ENCODE measurements around the gene ADGRD2.

GRCh38 chr9:124448019-124448418 is 2.2 kb upstream of the ADGRD2 start:
- TF ChIP-seq POLR2AphosphoS5 (IDR thresholded peaks at IDR 0.05; ENCODE audit: low read depth, low read length) (no peak), REST (IDR thresholded peaks at IDR 0.05; ENCODE audit: insufficient read depth in 1 of 2, low read depth in 2 of 2, low read length in 2 of 2) (no peak), SIN3A (IDR thresholded peaks at IDR 0.05; ENCODE audit: borderline replicate concordance, insufficient read depth, low read length) (no peak)

All from PFSK-1 (cell line).